ENCODE measurements around the gene CRIP2.

GRCh38 chr14:105475269-105476096 lies 862 bp downstream of the CRIP2 start:
- TF ChIP-seq HNF4A (conservative IDR thresholded peaks at IDR 0.05) (peak; percentile 22 to 48), SP1 (IDR thresholded peaks at IDR 0.05) (no peak), CTCF (IDR thresholded peaks at IDR 0.05; ENCODE audit: low read depth, low read length, missing input control) (no peak), MAX (IDR thresholded peaks at IDR 0.05) (no peak), REST (IDR thresholded peaks at IDR 0.05) (no peak), RAD21 (IDR thresholded peaks at IDR 0.05) (no peak), RXRA (IDR thresholded peaks at IDR 0.05) (peak in 1 of 2 donors; percentile 39), GABPA (IDR thresholded peaks at IDR 0.05 in 1 of 2, conservative IDR thresholded peaks at IDR 0.05 in 1 of 2) (no peak), YY1 (IDR thresholded peaks at IDR 0.05) (no peak), ZBTB33 (IDR thresholded peaks at IDR 0.05) (no peak), NR2F2 (IDR thresholded peaks at IDR 0.05) (no peak), HNF4G (IDR thresholded peaks at IDR 0.05) (no peak), TAF1 (conservative IDR thresholded peaks at IDR 0.05) (no peak), JUND (IDR thresholded peaks at IDR 0.05) (no peak)

All from liver (tissue), 3 donors.